ENCODE results near the gene SCARB1. TPM values are rescaled to one million over a fixed set of nuclear protein-coding genes. Genes with fewer than 3 reads are reported as not detected.

The SCARB1 gene
- total RNA-seq, 2 donors from 2014 or later: 16.5 to 18.9 TPM

DNA sequence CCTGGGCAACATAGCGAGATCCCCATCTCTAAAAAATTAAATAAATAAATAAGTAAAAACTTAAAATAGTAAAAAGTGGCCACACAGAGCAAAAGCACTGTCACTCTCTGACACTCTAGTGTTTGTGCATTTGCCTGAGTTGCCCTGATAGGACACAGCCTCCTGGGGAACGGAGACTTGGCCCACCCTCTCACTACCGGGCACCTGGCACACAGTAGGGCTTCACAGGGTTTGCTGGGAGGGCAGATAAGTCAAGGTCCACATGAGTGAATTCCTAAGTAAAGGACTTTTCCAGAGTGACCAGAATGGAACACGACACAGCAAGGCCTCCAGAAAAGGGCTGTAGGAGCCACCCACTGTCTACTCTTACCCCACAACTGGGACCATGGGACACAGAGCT, 54.3 kb downstream of the SCARB1 start:
- no peaks in the 10 kb centered on the region for H3K27me3 ChIP-seq
- no peaks in the 10 kb centered on the region for H3K36me3 ChIP-seq (replicated peaks in 1 of 2; ENCODE audit: insufficient read depth in 1 of 2, low read depth in 2 of 2)
- ATAC-seq: no peak
- WGBS, 2 donors: 94 to 100% methylated on average over 2 to 4 of the region's 4 CpGs
- TF ChIP-seq CTCF (IDR thresholded peaks at IDR 0.05) (no peak), POLR2A (IDR thresholded peaks at IDR 0.05) (no peak)
- H3K9me3 ChIP-seq: no peaks in the 10 kb centered on the region
- H3K4me3 ChIP-seq: no peak overlapping the region
- intact Hi-C loops (cut with DNase I): no loop called here
- no peak for DNase-seq
- no peak overlapping the region for H3K27ac ChIP-seq
- peaks cover 5% of the 10 kb centered on the region for H3K4me1 ChIP-seq

GRCh38 chr12:124808272-124808671, 55.4 kb downstream of the SCARB1 start:
- no peak overlapping the region for H3K4me3 ChIP-seq
- no peaks in the 10 kb centered on the region for H3K36me3 ChIP-seq (replicated peaks in 1 of 2; ENCODE audit: insufficient read depth in 1 of 2, low read depth in 2 of 2)
- TF ChIP-seq POLR2A (IDR thresholded peaks at IDR 0.05): no peak
- no peak for TF ChIP-seq CTCF (IDR thresholded peaks at IDR 0.05)
- WGBS, 2 donors: 84 to 85% methylated on average over 2 of the region's 2 CpGs
- no peak overlapping the region for H3K27ac ChIP-seq
- no peaks in the 10 kb centered on the region for H3K9me3 ChIP-seq
- intact Hi-C loops (cut with DNase I): no loop called here
- ATAC-seq (no peak), DNase-seq (no peak)
- no peaks in the 10 kb centered on the region for H3K27me3 ChIP-seq
- H3K4me1 ChIP-seq: peaks cover 10% of the 10 kb centered on the region

- peaks cover 10% of the 10 kb centered on the region for H3K4me1 ChIP-seq
- intact Hi-C loops (cut with DNase I): no loop called here
- no peak for ATAC-seq
These were observed 57.6 kb downstream of the SCARB1 start for GRCh38 chr12:124805876-124806668.

GRCh38 chr12:124805050-124805449, 58.6 kb downstream of the SCARB1 start:
- TF ChIP-seq CTCF (IDR thresholded peaks at IDR 0.05) (no peak), POLR2A (IDR thresholded peaks at IDR 0.05) (no peak)
- H3K36me3 ChIP-seq (replicated peaks in 1 of 2; ENCODE audit: insufficient read depth in 1 of 2, low read depth in 2 of 2): no peaks in the 10 kb centered on the region
- peaks cover 10% of the 10 kb centered on the region for H3K4me1 ChIP-seq
- ATAC-seq (no peak), DNase-seq (no peak)
- H3K9me3 ChIP-seq: no peaks in the 10 kb centered on the region
- H3K27ac ChIP-seq: no peak overlapping the region
- no peaks in the 10 kb centered on the region for H3K27me3 ChIP-seq
- intact Hi-C loops (cut with DNase I): no loop called here
- WGBS, 2 donors: 91 to 93% methylated on average over 3 of the region's 3 CpGs
- no peak overlapping the region for H3K4me3 ChIP-seq

More at GRCh38 chr12:124805876-124806668, 57.6 kb downstream of the SCARB1 start:
- no peaks in the 10 kb centered on the region for H3K27me3 ChIP-seq
- no peak overlapping the region for H3K4me3 ChIP-seq
- H3K9me3 ChIP-seq: no peaks in the 10 kb centered on the region
- no peak for DNase-seq
- H3K27ac ChIP-seq: no peak overlapping the region
- WGBS, 2 donors: 93 to 94% methylated on average over 23 to 25 of the region's 25 CpGs
- no peaks in the 10 kb centered on the region for H3K36me3 ChIP-seq (replicated peaks in 1 of 2; ENCODE audit: insufficient read depth in 1 of 2, low read depth in 2 of 2)
- no peak for TF ChIP-seq CTCF (IDR thresholded peaks at IDR 0.05)
- TF ChIP-seq POLR2A (IDR thresholded peaks at IDR 0.05): no peak

Measured in body of pancreas (tissue), 4 donors.